ENCODE measurements around the gene PSG7. TPM values are rescaled to one million over a fixed set of nuclear protein-coding genes. Genes with fewer than 3 reads are reported as not detected.
A peak's percentile ranks its signal among the peaks of the same experiment; 100 is the strongest.
"Not testable (repeated sequence)": the region's sequence is repeated elsewhere in the genome, so short reads cannot be mapped to it uniquely, and the experiment has no call there.

The PSG7 gene
- not detected in 2 replicates for total RNA-seq (2014; rRNA removed; shearing (Covaris generic))
- polyA plus RNA-seq (2015; cell fraction: cytosol; rRNA removed), result not detected in 2 replicates
- polyA plus RNA-seq (2015; cell fraction: nucleus; rRNA removed), result not detected in 2 replicates

DNA sequence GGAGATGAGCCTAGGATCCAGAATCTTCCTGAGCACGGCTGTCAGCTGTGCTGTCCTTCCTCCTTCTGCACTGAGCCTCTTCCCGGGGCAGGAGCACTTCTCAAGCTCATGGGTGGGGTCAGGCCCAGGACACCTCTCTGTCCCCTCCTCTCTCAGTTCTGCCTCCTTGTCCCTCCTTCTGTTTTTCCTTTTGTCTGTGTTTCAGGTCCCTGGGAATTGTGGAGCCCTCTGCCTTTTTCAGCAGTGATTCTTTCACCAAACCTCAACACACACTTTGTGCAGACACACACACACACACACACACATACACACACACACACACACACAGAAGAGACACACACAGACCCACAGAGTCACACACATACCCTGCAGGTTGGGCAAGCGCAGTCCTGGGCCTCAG lies at the start of gene PSG7:
TSS of gene PSG7 (minus strand) at position 101 of the 400 bp plus-strand sequence. CDS start 131 bp downstream, outside the sequence.
- in situ Hi-C loops (cut with HindIII; ENCODE audit: low pct_unique_long_range_greater_than_20kb, low sequenced_read_pairs); DNase-seq (ENCODE audit: low read depth, low spot score): not testable (repeated sequence)

- DNase-seq (ENCODE audit: low read depth, low spot score), result no peak
- in situ Hi-C loops (cut with HindIII; ENCODE audit: low pct_unique_long_range_greater_than_20kb, low sequenced_read_pairs), result no loop called here
Measured at GRCh38 chr19:42985588-42985987, 48.6 kb upstream of the PSG7 start.

DNA sequence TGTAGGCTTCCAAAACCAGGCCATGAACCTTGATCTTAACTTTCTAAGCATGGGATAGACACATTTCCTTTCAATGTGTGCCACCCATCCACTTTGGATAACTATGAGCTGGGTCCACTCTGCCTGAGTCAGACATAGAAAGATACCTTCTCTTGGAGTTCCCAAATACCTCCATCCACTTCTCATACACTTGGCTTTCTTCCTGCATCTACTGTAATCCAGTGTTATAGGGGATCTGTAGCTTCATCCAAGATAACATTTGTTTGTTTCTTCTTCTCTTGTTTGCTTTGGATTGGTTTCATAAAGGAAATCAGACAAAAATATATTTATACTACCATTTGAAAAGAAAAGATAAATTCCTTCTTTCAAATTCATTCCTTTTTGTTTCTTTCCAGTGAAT lies 45.1 kb upstream of the PSG7 start:
- DNase-seq (ENCODE audit: low read depth, low spot score); in situ Hi-C loops (cut with HindIII; ENCODE audit: low pct_unique_long_range_greater_than_20kb, low sequenced_read_pairs): not testable (repeated sequence)

DNA sequence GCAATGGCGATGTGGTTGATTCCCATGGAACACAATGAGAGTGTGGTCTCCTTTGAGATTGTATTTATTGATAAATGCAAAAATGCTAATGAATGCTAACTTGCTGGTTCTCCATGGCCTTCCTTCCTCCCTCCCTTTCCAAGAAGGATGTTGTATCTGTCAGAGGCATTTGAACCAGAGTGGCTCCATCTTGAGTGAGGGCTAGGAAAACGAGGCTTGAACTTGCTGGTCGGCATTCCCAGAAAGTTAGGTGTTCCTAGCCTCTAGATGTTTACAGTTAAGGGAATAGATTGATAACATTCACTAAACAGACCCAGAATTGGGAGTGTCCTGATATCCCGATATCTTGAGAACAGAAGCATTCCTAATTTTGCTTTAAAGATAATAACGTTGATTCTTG lies 34.4 kb upstream of the PSG7 start:
- in situ Hi-C loops (cut with HindIII; ENCODE audit: low pct_unique_long_range_greater_than_20kb, low sequenced_read_pairs); DNase-seq (ENCODE audit: low read depth, low spot score): not testable (repeated sequence)

- no peak for DNase-seq (ENCODE audit: low read depth, low spot score)
- in situ Hi-C loops (cut with HindIII; ENCODE audit: low pct_unique_long_range_greater_than_20kb, low sequenced_read_pairs), result no loop called here
Measured at GRCh38 chr19:42965176-42965575, 28.2 kb upstream of the PSG7 start.

DNA sequence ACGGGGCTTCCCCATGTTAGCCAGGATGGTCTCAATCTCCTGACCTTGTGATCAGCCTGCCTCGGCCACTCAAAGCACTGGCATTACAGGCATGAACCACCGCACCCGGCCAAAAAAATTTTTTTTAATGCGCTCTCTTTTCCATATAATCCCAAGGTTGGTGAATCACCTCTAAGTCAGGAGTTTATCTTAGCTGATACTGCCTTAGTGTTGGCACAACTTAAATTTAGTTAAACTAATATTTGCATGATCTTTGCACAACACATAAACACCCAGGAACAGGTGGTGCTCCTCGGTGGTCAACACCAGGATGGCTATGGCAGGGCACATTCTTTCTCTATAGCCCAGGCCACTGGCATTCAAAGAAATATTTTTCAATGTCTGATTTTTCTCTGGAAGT lies 24.1 kb upstream of the PSG7 start:
- DNase-seq (ENCODE audit: low read depth, low spot score), result no peak
- in situ Hi-C loops (cut with HindIII; ENCODE audit: low pct_unique_long_range_greater_than_20kb, low sequenced_read_pairs), result no loop called here

DNA sequence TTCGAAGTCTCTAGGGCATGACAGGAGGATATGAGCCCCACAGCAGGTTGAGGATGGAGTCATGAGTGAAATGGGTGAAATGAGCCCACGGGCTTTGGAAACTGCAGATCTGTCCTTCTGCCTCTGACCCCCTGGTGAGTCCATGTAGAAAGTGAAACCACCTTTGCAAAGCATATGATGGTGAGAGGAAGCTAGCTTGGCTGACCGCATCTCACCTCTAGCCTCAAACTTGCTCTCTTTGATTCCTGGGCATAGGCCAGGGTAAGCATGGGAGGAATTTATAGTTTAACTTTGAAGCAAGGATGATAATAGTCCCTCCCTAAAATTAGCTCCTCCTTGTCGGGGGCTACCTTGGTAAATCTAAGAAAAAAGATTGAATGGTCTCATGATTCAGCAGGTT lies 15.1 kb upstream of the PSG7 start:
- DNase-seq (ENCODE audit: low read depth, low spot score); in situ Hi-C loops (cut with HindIII; ENCODE audit: low pct_unique_long_range_greater_than_20kb, low sequenced_read_pairs): not testable (repeated sequence)

- in situ Hi-C loops (cut with HindIII; ENCODE audit: low pct_unique_long_range_greater_than_20kb, low sequenced_read_pairs); DNase-seq (ENCODE audit: low read depth, low spot score): not testable (repeated sequence)
Measured at GRCh38 chr19:42951476-42951875, 14.5 kb upstream of the PSG7 start.

- in situ Hi-C loops (cut with HindIII; ENCODE audit: low pct_unique_long_range_greater_than_20kb, low sequenced_read_pairs), result no loop called here
- peak; percentile 36 for DNase-seq (ENCODE audit: low read depth, low spot score)
Measured at GRCh38 chr19:42942187-42942789, 5.3 kb upstream of the PSG7 start.

DNA sequence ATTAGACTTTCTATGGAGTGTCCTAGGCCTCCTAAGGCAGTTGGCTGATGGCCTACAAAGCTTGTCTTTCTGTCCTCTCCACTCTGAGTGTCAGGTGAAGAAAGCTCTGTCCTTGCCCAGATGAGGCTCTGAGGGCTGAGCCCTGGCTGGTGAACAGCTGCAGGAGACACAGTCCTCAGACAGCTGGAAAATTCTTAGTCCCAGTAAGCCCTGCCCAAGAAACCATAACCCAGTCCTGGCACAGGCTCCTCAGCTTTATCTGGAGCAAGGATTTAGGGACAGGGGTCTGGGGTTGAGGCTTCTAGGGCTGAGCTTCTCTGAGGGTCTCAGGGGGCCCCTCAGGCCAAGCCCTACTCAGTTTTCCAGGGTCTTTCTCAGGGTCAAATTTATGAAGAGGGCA lies 2.3 kb downstream of the PSG7 start:
- in situ Hi-C loops (cut with HindIII; ENCODE audit: low pct_unique_long_range_greater_than_20kb, low sequenced_read_pairs), result not testable (repeated sequence)

GRCh38 chr19:42934183-42934582 lies 2.8 kb downstream of the PSG7 start:
- in situ Hi-C loops (cut with HindIII; ENCODE audit: low pct_unique_long_range_greater_than_20kb, low sequenced_read_pairs), result not testable (repeated sequence)

More for the DNA sequence above, 2.3 kb downstream of the PSG7 start:
- DNase-seq (ENCODE audit: low read depth, low spot score), result not testable (repeated sequence)

DNA sequence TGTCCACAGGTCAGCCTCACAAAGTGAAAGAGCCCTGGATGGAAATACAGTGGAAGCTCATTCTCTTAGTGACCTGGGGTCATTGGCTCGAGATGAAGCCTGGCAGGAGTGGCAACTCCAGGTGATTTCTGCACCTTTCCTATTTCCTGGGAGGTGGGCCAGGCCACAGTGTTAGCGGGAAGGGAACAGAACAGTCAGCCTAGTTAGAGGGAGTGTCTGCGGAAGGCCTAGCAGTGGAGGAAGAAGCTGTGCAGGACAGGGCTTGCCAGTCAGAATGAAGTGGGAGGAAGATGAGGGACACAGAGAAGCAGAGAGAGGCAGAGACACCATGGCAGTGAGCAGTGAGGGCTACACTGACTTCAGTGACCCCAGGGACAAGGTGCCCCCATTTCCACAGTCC lies 3.6 kb downstream of the PSG7 start:
- DNase-seq (ENCODE audit: low read depth, low spot score); in situ Hi-C loops (cut with HindIII; ENCODE audit: low pct_unique_long_range_greater_than_20kb, low sequenced_read_pairs): not testable (repeated sequence)

More at GRCh38 chr19:42934183-42934582, 2.8 kb downstream of the PSG7 start:
- DNase-seq (ENCODE audit: low read depth, low spot score), result not testable (repeated sequence)

DNA sequence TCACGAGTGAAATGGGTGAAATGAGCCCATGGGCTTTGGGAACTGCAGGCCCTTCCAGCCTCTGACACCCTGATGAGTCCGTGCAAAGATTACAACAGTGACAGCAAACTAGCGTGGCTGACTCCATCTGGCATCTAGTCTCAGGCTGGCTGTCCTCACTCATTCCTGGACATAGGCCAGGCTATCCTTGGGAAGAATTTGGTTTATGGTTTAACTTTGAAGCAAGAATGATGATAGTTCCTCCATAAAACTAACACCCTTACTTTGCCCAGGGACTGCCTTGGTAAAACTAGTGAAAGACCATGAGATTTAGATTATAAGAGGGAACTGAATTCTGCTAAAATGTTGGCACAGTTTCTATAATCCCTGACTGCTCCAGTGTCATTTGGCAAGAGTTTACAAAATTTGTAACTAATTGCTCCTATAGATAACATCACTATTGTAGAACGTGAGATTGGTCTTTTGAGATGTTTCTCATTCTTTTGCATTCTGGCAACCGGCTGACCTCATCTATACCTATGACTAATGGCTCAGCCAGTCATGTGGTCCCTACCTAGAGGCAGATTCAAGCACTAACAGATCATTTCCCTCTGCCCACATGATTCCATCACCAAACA lies 4.4 kb downstream of the PSG7 start:
- in situ Hi-C loops (cut with HindIII; ENCODE audit: low pct_unique_long_range_greater_than_20kb, low sequenced_read_pairs), result not testable (repeated sequence)
- DNase-seq (ENCODE audit: low read depth, low spot score), result peak; percentile 59

DNA sequence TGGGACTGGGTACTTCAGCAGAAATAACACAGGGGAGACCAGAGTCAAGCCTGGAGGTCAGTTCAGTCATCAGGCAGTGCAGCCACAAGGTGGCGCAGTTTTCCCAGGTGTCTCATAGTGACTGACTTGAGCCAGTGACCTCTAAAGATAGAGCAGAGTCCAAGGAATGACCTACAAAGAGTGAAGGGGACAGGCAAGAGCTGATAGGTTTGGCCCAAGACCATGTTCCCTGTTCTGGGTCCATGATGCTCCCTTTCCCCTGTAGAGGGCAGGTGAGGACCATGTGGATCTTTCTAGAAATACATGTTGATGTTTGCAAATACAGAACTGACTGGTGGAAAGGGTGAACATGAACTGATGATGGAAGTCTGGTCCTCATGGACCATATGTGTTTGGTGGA lies 6.8 kb downstream of the PSG7 start:
- in situ Hi-C loops (cut with HindIII; ENCODE audit: low pct_unique_long_range_greater_than_20kb, low sequenced_read_pairs), result not testable (repeated sequence)
- DNase-seq (ENCODE audit: low read depth, low spot score), result peak; percentile 28

- DNase-seq (ENCODE audit: low read depth, low spot score), result no peak
- in situ Hi-C loops (cut with HindIII; ENCODE audit: low pct_unique_long_range_greater_than_20kb, low sequenced_read_pairs), result no loop called here
Measured at GRCh38 chr19:42928896-42929295, 8.1 kb downstream of the PSG7 start.

- in situ Hi-C loops (cut with HindIII; ENCODE audit: low pct_unique_long_range_greater_than_20kb, low sequenced_read_pairs), result no loop called here
- DNase-seq (ENCODE audit: low read depth, low spot score), result no peak
Measured at GRCh38 chr19:42926781-42927180, 10.2 kb downstream of the PSG7 start.

GRCh38 chr19:42923106-42923505 lies 13.9 kb downstream of the PSG7 start:
- peak; percentile 66 for DNase-seq (ENCODE audit: low read depth, low spot score)
- in situ Hi-C loops (cut with HindIII; ENCODE audit: low pct_unique_long_range_greater_than_20kb, low sequenced_read_pairs), result not testable (repeated sequence)

- DNase-seq (ENCODE audit: low read depth, low spot score); in situ Hi-C loops (cut with HindIII; ENCODE audit: low pct_unique_long_range_greater_than_20kb, low sequenced_read_pairs): not testable (repeated sequence)
Measured at GRCh38 chr19:42920971-42921370, 16.0 kb downstream of the PSG7 start.

GRCh38 chr19:42919757-42920079 lies 17.3 kb downstream of the PSG7 start:
- in situ Hi-C loops (cut with HindIII; ENCODE audit: low pct_unique_long_range_greater_than_20kb, low sequenced_read_pairs), result no loop called here
- peak; percentile 29 for DNase-seq (ENCODE audit: low read depth, low spot score)
